GM10248 (cell line): ENCODE data around the gene RAB11FIP3.

Experiments used
- CTCF ChIA-PET: fragments of 300-600 bp; sonication (Branson Sonifier 250); formaldehyde crosslinking; extraction: SDS; loops from one replicate; lab custom pipeline; 2021; ENCODE audit warnings: antibody characterized with exemption; lab: Yijun Ruan, JAX
- POLR2A ChIA-PET: fragments of 350-650 bp; sonication (Branson Sonifier 250); formaldehyde crosslinking; extraction: SDS; loops from one replicate; lab custom pipeline; 2020; ENCODE audit warnings: antibody characterized with exemption; lab: Yijun Ruan, JAX
- DNase-seq: peaks from one replicate; pipeline ENCODE4 v3.0.0; 2012; ENCODE audit errors: extremely low spot score
- TF ChIP-seq, protein P1 (sequence below): IDR thresholded peaks from 2 replicates; pipeline ENCODE4 v1.5.1; 2012; ENCODE audit warnings: mild to moderate bottlenecking, low read depth; ENCODE audit errors: extremely low read depth, missing control alignments, control extremely low read depth

Gene RAB11FIP3

DNA sequence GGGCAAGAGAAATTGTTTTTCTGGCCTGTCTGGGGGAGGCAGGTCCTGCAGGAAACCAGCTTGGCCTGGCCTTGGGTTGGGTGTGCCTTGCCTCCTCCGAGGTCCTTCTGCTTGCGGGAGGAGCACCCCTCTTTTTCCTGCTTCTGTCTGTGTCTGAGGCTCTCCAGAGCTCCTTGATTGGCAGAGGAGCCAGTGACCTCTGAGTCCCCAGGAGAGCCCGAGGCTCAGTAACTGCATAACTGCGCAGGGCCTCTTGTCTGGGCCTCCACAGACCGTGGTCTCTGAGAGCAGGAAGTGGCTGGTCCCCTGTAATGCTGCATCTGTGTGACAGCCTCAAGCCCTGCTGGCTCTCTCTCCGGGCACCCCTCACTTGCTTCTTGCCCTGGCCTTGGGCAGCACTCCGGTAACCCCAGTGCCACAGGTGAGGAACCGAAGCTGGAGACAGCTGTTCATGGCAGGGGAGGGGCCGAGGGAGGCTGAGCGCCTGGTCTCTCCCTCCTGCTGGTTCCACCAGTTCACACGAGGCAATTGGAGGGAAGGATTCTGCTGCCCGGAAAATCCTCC lies 103.6 kb downstream of the RAB11FIP3 start:
- no peak for DNase-seq
- TF ChIP-seq, protein P1, sequence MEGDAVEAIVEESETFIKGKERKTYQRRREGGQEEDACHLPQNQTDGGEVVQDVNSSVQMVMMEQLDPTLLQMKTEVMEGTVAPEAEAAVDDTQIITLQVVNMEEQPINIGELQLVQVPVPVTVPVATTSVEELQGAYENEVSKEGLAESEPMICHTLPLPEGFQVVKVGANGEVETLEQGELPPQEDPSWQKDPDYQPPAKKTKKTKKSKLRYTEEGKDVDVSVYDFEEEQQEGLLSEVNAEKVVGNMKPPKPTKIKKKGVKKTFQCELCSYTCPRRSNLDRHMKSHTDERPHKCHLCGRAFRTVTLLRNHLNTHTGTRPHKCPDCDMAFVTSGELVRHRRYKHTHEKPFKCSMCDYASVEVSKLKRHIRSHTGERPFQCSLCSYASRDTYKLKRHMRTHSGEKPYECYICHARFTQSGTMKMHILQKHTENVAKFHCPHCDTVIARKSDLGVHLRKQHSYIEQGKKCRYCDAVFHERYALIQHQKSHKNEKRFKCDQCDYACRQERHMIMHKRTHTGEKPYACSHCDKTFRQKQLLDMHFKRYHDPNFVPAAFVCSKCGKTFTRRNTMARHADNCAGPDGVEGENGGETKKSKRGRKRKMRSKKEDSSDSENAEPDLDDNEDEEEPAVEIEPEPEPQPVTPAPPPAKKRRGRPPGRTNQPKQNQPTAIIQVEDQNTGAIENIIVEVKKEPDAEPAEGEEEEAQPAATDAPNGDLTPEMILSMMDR = no peak
- CTCF ChIA-PET = interaction anchor here (1.0 kb wide), 1 partner anchor 56 kb away, joined by 4 read pairs; no protein-coding TSS in a partner anchor
- POLR2A ChIA-PET = no interaction called here

DNA sequence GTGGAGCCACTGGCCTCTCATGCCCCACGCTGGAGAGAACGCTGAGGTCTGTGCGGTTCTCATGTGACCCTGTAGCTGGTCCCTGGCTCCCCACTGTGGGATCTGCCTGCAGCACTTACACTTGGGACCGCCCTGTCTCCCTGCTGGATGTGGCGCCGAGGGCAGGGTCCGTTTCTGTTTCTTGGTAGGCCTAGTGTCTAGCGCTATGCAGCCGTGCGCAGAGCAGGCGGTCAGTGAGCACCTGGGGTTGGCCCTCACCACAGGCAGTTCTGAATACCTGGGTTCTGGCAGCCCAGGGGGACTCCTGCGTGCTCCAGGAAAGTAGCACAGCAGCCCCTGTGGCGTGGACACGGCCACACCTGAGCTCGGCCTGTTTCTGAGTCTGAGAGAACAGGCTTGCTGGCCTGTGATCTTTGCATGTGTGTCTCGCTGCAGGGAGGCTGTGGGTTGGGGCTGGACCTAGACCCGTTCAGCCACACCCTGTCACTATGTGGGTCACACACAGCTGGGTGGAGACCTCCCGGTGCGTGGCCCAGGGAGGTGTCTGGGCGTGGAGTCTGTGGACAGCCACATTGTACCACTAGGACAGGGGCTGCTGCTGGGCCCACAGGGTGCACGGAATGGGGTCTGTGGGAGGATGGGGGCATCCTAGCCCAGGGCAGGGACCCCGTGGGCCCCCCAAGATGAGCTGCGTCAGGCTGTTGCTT lies 104.8 kb downstream of the RAB11FIP3 start:
- POLR2A ChIA-PET = no interaction called here
- CTCF ChIA-PET = no interaction called here
- TF ChIP-seq, protein P1 = no peak
- DNase-seq = no peak

DNA sequence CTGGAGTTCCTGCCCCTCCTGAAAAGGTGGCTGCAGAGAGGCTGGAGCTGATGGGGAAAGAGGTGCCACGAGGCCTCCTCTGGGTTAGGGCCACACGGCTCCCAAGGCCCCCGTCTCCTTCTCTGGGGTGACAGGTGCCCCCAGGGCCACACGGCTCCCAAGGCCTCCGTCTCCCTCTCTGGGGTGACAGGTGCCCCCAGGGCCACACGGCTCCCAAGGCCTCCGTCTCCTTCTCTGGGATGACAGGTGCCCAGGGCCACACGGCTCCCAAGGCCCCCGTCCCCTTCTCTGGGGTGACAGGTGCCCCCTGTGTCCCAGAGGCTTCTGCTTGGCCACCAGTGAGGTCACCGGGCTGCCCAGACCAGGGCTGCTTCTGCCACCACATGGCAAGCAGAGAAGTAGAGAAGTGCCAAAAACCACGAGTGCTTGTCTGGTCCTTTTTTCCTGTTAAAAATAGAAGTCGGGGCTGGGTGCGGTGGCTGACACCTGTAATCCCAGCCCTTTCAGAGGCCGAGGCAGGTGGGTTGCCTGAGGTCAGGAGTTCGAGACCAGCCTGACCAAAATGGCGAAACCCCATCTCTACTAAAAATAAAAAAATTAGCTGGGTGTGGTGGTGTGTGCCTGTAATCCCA lies 106.2 kb downstream of the RAB11FIP3 start:
- ChIA-PET CTCF (no interaction called here), POLR2A (no interaction called here)

DNA sequence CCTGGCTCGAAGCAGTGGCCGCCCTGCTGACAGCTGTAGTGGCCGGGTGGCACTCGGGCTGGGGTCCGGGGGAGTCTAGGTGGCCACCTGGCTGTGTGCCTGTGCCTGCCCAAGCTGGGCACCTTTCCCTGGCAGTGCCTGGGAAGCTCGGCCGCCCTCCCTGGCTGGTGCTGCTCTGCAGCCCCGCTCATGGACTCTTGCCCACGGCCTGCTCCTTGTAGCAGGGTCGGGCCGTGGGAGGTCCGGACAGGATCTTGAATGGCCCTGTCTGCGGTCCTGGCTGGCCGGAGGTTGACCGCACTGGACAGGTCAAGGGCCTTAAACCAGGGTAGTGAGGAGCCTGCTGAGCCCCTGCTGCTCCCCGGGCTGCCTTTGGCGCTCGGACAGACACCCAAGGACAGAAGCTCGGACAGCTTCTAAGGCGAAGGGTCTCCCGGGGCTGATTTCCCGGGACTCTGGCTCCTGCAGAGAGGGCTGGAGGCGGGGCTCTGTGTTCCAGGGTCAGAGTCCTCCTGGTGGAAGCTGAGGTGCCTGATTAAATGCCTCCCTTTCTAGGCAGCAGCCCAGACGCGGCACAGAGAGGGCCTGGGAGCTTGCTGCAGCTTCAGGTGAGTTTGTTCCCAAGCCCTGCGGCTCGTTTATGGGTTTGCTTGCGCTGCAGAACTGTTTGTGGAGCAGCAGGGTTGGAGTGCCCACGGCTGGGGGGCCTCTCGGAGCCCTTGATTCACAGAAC lies 108.1 kb downstream of the RAB11FIP3 start:
- TF ChIP-seq, protein P1 = no peak
- POLR2A ChIA-PET = interaction anchor here (0.8 kb wide), 1 partner anchor 38 kb away, joined by 3 read pairs; no protein-coding TSS in a partner anchor
- CTCF ChIA-PET = no interaction called here
- no peak for DNase-seq

More for the DNA sequence above, 106.2 kb downstream of the RAB11FIP3 start:
- no peak for DNase-seq
- TF ChIP-seq, protein P1 = no peak

DNA sequence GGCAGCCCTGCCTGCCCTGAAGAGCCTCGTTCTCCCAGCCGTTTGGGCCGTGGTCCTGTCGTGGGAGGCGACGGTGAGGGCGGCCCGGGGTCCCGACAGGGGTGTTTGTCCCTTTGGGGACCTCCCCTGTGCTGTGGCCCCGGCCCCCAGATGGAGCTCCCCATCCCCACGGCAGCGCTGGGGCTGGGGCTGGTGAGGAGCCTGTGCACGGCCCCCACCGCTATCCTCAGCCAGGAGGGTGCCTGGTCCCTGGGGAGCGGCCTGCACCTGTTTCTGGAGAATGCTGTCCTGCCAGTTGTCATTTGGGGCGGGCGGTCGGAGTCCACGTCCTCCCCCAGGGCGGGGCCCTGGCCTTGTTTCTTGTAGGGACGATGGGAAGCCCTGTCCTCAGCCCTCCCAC lies 108.7 kb downstream of the RAB11FIP3 start:
- ChIA-PET POLR2A (no interaction called here), CTCF (no interaction called here)
- DNase-seq = no peak
- TF ChIP-seq, protein P1 = no peak

DNA sequence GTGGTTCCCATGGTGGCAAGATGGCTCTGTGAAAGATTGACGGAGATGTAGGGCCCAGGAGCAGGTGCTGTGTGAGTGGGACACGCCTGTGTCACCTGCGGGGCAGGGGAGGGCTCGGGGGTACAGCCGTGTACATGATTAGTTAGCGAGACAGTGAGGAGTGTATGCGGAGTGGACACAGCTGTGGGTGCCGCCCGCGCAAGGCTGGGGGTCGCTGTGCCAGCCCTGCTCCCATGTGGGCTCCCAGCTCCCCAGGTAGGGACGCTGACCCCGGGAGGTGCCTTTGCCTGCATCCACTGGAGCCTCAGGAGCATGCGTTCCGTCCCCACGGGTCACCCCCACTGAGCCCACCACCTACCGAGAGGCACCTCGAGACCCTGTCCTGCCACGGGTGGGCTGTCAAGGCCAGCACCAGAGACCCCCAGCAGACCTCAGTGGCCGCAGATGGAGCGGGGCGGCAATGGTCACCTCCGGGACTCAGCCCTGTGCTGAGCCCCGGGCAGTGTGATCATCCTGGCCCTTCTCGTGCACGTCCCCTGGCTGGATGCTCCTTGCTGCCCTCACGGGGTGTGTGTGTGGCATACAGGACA lies 109.5 kb downstream of the RAB11FIP3 start:
- no peak for DNase-seq
- ChIA-PET CTCF (no interaction called here), POLR2A (no interaction called here)
- TF ChIP-seq, protein P1 = no peak
